ENCODE data around the gene SEC62. TPM values are rescaled to one million over a fixed set of nuclear protein-coding genes. Genes with fewer than 3 reads are reported as not detected.

Gene SEC62
- total RNA-seq, 4 donors from 2014 or later = 18.3 to 35.3 (median 28.9) TPM

DNA sequence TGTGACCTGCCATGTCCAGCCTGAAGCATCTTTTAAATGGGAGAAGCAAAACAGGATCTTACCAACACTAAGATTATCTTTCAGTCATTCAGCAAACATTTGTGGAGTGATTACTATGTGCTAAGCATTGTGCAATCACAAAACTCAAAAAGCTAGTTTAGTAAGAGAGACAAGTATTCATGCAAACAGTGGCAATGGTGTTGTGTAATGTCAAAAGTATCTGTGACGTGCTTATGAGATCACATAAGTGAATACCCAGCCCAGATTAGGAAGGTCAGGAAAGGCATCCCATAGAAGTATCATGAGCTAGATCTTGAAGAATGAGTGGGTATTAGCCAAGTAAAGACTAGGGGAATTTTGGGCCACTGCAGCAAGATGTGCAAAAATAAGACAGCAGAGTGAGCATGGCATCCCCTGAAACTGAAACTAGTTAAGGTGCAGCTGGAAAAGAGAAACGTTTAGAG, 32.1 kb downstream of the SEC62 start:
- 51% methylated on average over 2 of the region's 2 CpGs for WGBS
- H3K4me3 ChIP-seq = no peak overlapping the region
- no peaks in the 10 kb centered on the region for H3K27me3 ChIP-seq
- peaks cover 9% of the 10 kb centered on the region for H3K36me3 ChIP-seq
- DNase-seq (ENCODE audit: low spot score in 2 of 2) = no peak
- no peaks in the 10 kb centered on the region for H3K4me1 ChIP-seq
- no peaks in the 10 kb centered on the region for H3K9me3 ChIP-seq
- H3K27ac ChIP-seq = no peak overlapping the region
- TF ChIP-seq EP300 (IDR thresholded peaks at IDR 0.05) = no peak
- TF ChIP-seq, protein P1, sequence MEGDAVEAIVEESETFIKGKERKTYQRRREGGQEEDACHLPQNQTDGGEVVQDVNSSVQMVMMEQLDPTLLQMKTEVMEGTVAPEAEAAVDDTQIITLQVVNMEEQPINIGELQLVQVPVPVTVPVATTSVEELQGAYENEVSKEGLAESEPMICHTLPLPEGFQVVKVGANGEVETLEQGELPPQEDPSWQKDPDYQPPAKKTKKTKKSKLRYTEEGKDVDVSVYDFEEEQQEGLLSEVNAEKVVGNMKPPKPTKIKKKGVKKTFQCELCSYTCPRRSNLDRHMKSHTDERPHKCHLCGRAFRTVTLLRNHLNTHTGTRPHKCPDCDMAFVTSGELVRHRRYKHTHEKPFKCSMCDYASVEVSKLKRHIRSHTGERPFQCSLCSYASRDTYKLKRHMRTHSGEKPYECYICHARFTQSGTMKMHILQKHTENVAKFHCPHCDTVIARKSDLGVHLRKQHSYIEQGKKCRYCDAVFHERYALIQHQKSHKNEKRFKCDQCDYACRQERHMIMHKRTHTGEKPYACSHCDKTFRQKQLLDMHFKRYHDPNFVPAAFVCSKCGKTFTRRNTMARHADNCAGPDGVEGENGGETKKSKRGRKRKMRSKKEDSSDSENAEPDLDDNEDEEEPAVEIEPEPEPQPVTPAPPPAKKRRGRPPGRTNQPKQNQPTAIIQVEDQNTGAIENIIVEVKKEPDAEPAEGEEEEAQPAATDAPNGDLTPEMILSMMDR (IDR thresholded peaks at IDR 0.05) = no peak
- TF ChIP-seq POLR2A (IDR thresholded peaks at IDR 0.05) = no peak
- TF ChIP-seq POLR2AphosphoS5 (IDR thresholded peaks at IDR 0.05) = no peak

DNA sequence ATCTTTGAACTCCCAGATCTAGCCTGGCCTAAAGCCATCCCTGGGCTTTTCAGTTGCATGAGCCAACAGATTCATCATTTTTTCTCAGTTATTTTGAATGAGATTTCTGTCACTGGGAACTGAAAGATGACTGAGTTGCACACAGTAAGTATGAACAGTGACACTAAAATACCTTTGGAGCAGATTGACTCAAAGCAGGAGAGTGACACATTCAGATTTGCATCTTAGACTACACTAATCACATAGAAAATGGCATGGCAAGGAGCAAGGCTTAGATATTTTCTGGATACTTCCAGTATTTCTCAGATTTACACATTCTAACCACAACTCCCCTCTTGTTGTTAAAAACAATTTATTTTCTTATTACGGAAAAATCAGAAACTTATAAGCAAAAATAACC, 32.8 kb downstream of the SEC62 start:
- Histone ChIP-seq H3K4me1 (no peaks in the 10 kb centered on the region), H3K9me3 (no peaks in the 10 kb centered on the region), H3K4me3 (no peak overlapping the region), H3K27ac (no peak overlapping the region), H3K27me3 (no peaks in the 10 kb centered on the region), H3K36me3 (peaks cover 6% of the 10 kb centered on the region)
- DNase-seq (ENCODE audit: low spot score in 2 of 2) = no peak
- TF ChIP-seq POLR2A (IDR thresholded peaks at IDR 0.05) (no peak), POLR2AphosphoS5 (IDR thresholded peaks at IDR 0.05) (no peak), EP300 (IDR thresholded peaks at IDR 0.05) (no peak)
- TF ChIP-seq, protein P1 (IDR thresholded peaks at IDR 0.05) = no peak
- 98% methylated on average over 1 of the region's 1 CpG for WGBS

DNA sequence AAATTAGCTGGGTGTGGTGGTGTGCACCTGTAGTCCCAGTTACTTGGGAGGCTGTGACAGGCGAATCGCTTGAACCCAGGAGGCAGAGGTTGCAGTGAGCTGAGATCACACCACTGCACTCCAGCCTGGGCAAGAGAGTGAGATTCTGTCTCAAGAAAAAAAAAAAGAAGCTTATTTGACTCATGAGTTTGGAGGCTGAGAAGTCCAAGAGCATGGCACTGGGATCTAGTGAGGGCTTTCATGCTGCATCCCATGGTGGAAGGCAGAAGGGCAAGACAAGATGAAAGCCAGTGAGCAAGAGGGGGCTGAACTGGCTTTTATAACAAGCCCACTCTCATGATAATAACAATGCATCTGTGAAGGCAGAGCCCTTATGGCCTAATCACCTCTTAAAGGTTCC, 33.4 kb downstream of the SEC62 start:
- 100% methylated on average over 2 of the region's 2 CpGs for WGBS

DNA sequence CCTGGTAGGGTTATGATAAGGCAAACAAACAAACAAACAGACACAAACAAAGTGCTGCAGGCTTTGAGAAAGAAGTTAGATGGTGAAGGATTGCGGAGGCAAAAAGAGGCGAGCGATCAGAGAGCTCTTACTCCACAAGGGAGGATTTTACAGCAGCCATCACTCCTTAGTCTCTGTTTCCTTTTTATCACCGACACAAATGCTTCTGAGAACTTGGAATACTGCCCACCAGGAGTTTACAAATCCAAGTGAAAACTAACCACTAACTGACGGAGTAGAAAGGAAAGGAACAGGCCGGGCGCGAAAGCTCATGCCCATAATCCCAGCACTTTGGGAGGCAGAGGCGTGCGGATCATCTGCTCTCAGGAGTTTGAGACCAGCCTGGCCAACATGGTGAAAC, 35.6 kb downstream of the SEC62 start:
- TF ChIP-seq EP300 (IDR thresholded peaks at IDR 0.05) (no peak), POLR2AphosphoS5 (IDR thresholded peaks at IDR 0.05) (no peak), POLR2A (IDR thresholded peaks at IDR 0.05) (no peak)
- TF ChIP-seq, protein P1 (IDR thresholded peaks at IDR 0.05) = no peak
- H3K4me3 ChIP-seq = peak overlapping the region; percentile 7

More for the DNA sequence above, 33.4 kb downstream of the SEC62 start:
- TF ChIP-seq, protein P1 (IDR thresholded peaks at IDR 0.05) = no peak
- no peak for TF ChIP-seq EP300 (IDR thresholded peaks at IDR 0.05)
- TF ChIP-seq POLR2A (IDR thresholded peaks at IDR 0.05) = no peak
- no peak for TF ChIP-seq POLR2AphosphoS5 (IDR thresholded peaks at IDR 0.05)
- no peak overlapping the region for H3K27ac ChIP-seq
- H3K9me3 ChIP-seq = no peaks in the 10 kb centered on the region
- H3K4me1 ChIP-seq = no peaks in the 10 kb centered on the region
- H3K36me3 ChIP-seq = peaks cover 6% of the 10 kb centered on the region
- no peaks in the 10 kb centered on the region for H3K27me3 ChIP-seq
- no peak for DNase-seq (ENCODE audit: low spot score in 2 of 2)
- H3K4me3 ChIP-seq = no peak overlapping the region

DNA sequence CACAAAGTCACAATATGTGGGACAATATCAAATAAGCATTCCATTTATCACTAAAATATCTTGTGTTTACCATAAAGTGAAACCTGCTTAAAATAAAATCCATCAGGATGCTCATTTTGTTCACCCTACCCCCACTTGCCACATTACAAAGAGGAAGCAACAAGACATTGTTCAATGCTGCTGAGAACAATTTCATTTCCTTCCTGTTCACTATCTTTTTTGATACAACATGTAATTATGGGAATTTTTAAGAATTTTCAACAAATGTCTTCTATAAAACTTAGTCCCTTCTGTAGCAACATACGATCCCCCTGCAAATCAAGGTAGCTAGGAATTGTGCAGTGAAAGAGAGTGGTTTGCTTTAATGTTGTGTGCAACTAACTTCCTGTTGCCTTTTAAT, 36.3 kb downstream of the SEC62 start:
- TF ChIP-seq, protein P1 (IDR thresholded peaks at IDR 0.05) = no peak
- TF ChIP-seq EP300 (IDR thresholded peaks at IDR 0.05) (no peak), POLR2A (IDR thresholded peaks at IDR 0.05) (no peak), POLR2AphosphoS5 (IDR thresholded peaks at IDR 0.05) (no peak)
- Histone ChIP-seq H3K4me3 (peak overlapping the region; percentile 7), H3K27ac (no peak overlapping the region), H3K36me3 (no peaks in the 10 kb centered on the region), H3K27me3 (no peaks in the 10 kb centered on the region), H3K9me3 (no peaks in the 10 kb centered on the region), H3K4me1 (no peaks in the 10 kb centered on the region)
- whole genome bisulfite sequencing = 83% methylated on average over 1 of the region's 1 CpG
- DNase-seq (ENCODE audit: low spot score in 2 of 2) = no peak

More for the DNA sequence above, 35.6 kb downstream of the SEC62 start:
- no peaks in the 10 kb centered on the region for H3K9me3 ChIP-seq
- H3K27ac ChIP-seq = no peak overlapping the region
- no peaks in the 10 kb centered on the region for H3K27me3 ChIP-seq
- H3K4me1 ChIP-seq = no peaks in the 10 kb centered on the region
- no peaks in the 10 kb centered on the region for H3K36me3 ChIP-seq
- WGBS = 67% methylated on average over 10 of the region's 10 CpGs
- no peak for DNase-seq (ENCODE audit: low spot score in 2 of 2)

All from suprapubic skin (tissue), 4 donors.